ENCODE data around the gene ABHD11.

DNA sequence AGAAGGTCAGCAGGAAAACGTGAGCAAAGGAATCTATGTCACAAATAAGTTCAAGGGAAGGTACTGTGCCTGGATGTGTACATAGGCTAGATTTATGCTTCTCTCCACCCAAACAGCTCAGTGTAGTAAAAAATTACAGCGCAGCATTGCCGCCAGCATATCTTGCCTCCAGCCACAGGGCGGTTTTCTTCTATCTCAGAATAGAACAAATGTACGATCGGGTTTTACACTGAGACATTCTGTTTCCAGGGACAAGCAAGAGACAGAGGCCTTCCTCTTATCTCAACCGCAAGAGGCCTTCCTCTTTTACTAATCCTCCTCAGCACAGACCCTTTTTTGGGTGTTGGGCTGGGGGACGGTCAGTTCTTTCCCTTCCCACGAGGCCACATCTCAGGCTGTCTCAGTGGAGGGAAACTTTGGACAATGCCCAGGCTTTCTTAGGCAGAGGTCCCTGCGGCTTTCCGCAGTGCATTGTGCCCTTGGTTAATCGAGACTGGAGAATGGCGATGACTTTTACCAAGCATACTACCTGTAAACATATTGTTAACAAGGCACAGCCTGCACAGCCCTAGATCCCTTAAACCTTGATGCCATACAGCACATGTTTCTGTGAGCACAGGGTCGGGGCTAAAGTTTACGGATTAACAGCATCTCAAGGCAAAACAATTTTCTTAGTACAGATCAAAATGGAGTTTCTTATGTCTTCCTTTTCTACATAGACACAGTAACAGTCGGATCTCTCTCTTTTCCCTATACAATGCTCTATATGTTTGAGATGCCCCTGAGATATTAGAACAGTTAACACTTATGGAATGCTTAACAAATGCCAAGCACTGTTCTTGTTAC is 11.6 kb upstream of the ABHD11 start:
- TF ChIP-seq ZNF274 (IDR thresholded peaks at IDR 0.05; ENCODE audit: borderline replicate concordance, low read depth, low read length) (no peak), ZNF644 (tag; IDR thresholded peaks at IDR 0.05; ENCODE audit: low read depth) (peak; percentile 62; the same call in 1 of the 2 replicates), ZNF76 (CRISPR knock-in tag; IDR thresholded peaks at IDR 0.05; ENCODE audit: borderline replicate concordance) (no peak), RUNX1 (IDR thresholded peaks at IDR 0.05; ENCODE audit: low read depth) (no peak)
- TF ChIP-seq, protein P1, sequence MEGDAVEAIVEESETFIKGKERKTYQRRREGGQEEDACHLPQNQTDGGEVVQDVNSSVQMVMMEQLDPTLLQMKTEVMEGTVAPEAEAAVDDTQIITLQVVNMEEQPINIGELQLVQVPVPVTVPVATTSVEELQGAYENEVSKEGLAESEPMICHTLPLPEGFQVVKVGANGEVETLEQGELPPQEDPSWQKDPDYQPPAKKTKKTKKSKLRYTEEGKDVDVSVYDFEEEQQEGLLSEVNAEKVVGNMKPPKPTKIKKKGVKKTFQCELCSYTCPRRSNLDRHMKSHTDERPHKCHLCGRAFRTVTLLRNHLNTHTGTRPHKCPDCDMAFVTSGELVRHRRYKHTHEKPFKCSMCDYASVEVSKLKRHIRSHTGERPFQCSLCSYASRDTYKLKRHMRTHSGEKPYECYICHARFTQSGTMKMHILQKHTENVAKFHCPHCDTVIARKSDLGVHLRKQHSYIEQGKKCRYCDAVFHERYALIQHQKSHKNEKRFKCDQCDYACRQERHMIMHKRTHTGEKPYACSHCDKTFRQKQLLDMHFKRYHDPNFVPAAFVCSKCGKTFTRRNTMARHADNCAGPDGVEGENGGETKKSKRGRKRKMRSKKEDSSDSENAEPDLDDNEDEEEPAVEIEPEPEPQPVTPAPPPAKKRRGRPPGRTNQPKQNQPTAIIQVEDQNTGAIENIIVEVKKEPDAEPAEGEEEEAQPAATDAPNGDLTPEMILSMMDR (IDR thresholded peaks at IDR 0.05 in 2 of 3, conservative IDR thresholded peaks at IDR 0.05 in 1 of 3; ENCODE audit: insufficient read depth in 2 of 3, low read depth in 1 of 3, low read length in 3 of 3), result peak in 1 of 3 experiments; percentile 12; a peak in 1 of 6 replicates

Measured in K562 (cell line).